ENCODE data around the gene MYLK. TPM values are rescaled to one million over a fixed set of nuclear protein-coding genes. Genes with fewer than 3 reads are reported as not detected.

The MYLK gene
- polyA plus RNA-seq, 3 donors = 0.35 to 1.3 (median 0.51) TPM

DNA sequence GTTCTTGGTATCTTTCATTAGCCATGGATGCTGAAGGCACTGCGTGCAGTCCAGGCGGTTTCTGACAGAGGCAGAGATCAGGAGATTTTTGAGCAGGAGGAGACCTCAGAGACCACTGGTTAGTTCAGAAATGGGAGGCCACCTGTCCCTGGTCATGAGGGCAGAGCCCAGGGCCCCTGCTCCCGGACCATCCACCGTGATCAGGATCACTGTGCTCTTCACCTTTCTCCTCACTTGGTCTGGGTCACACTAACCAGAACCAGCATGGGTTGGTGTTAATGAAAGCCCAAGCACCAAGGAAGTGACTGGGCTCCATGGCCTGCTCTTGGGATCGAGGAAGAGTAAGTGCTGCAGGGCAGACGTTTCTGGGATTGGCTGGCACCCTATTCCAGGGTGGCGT lies 257.3 kb downstream of the MYLK start:
- WGBS (ENCODE audit: insufficient coverage) = 89% methylated on average over 4 of the region's 7 CpGs
- no peaks in the 10 kb centered on the region for H3K9me3 ChIP-seq (replicated peaks in 1 of 2; ENCODE audit: control insufficient read depth in 1 of 2, insufficient read depth in 1 of 2, low read length in 2 of 2)
- H3K27ac Mint-ChIP-seq = no peak overlapping the region
- H3K27me3 ChIP-seq (ENCODE audit: control insufficient read depth in 2 of 2, insufficient read depth in 2 of 2, low read length in 2 of 2) = no peaks in the 10 kb centered on the region
- H3K4me3 Mint-ChIP-seq = no peak overlapping the region
- H3K4me1 ChIP-seq (ENCODE audit: control insufficient read depth in 1 of 2, insufficient read depth in 2 of 2, low read length in 2 of 2) = peaks cover 9 to 12% of the 10 kb centered on the region in 2 donors
- no peak overlapping the region for H3K9ac ChIP-seq (ENCODE audit: insufficient read depth, low read length, poor library complexity, severe bottlenecking)
- H3K36me3 Mint-ChIP-seq = peaks cover 0 to 6% of the 10 kb centered on the region in 2 donors
- H3K4me1 Mint-ChIP-seq = peaks cover 16% of the 10 kb centered on the region
- H3K9me3 Mint-ChIP-seq = peaks cover 0 to 4% (median 0%) of the 10 kb centered on the region in 7 donors
- DNase-seq = no peak
- no peaks in the 10 kb centered on the region for H4K20me1 ChIP-seq (ENCODE audit: insufficient read depth, low read length)
- no peak overlapping the region for H3K4me2 ChIP-seq (replicated peaks; ENCODE audit: extremely low read depth, low read length, poor library complexity, severe bottlenecking)
- no peak overlapping the region for H3K27ac ChIP-seq (ENCODE audit: low read depth in 1 of 2, low read length in 2 of 2)
- no peaks in the 10 kb centered on the region for H3K36me3 ChIP-seq (replicated peaks in 1 of 2; ENCODE audit: control insufficient read depth in 1 of 2, insufficient read depth in 2 of 2, low read length in 2 of 2)
- no peak overlapping the region for H3K4me3 ChIP-seq (replicated peaks in 1 of 3; ENCODE audit: low read depth in 2 of 3, low read length in 3 of 3)
- H2AFZ ChIP-seq (ENCODE audit: insufficient read depth, low read depth, low read length, poor library complexity, severe bottlenecking) = no peak overlapping the region
- intact Hi-C loops (cut with micrococcal nuclease) = no loop called here
- no peaks in the 10 kb centered on the region for H3K79me2 ChIP-seq (ENCODE audit: insufficient read depth, low read length)
- peaks cover 0 to 4% (median 3%) of the 10 kb centered on the region in 3 donors for H3K27me3 Mint-ChIP-seq (ENCODE audit: low read depth in 3 of 3)
- TF ChIP-seq CTCF (IDR thresholded peaks at IDR 0.05) = no peak

DNA sequence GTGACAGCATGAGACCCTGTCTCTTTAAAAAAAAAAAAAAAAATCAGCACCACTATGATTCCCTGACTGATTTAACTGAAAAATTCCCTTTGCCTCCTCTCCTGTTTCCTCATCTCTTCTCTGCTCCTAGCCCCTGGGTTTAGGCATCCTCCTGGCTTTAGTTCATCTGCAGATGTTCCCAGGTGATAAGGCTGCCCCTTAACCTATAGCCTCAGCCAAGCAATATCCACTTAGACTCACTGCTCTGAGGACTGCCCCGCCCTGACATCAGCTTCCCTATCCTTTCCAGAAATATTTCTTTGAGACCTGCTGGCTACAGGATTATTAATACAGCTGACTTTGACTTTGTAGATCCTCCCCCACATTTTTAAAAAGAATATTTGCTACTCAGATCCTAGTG lies 259.8 kb downstream of the MYLK start:
- no peaks in the 10 kb centered on the region for H3K36me3 Mint-ChIP-seq
- no peak for TF ChIP-seq CTCF (IDR thresholded peaks at IDR 0.05)
- no CpG with 5 or more reads among the region's 1 CpG for WGBS (ENCODE audit: insufficient coverage)
- Histone ChIP-seq H3K27ac (ENCODE audit: low read depth in 1 of 2, low read length in 2 of 2) (no peak overlapping the region), H3K36me3 (replicated peaks in 1 of 2; ENCODE audit: control insufficient read depth in 1 of 2, insufficient read depth in 2 of 2, low read length in 2 of 2) (no peaks in the 10 kb centered on the region), H3K79me2 (ENCODE audit: insufficient read depth, low read length) (no peaks in the 10 kb centered on the region), H3K9me3 (replicated peaks in 1 of 2; ENCODE audit: control insufficient read depth in 1 of 2, insufficient read depth in 1 of 2, low read length in 2 of 2) (no peaks in the 10 kb centered on the region), H3K4me3 (replicated peaks in 1 of 3; ENCODE audit: low read depth in 2 of 3, low read length in 3 of 3) (no peak overlapping the region), H3K4me2 (replicated peaks; ENCODE audit: extremely low read depth, low read length, poor library complexity, severe bottlenecking) (no peak overlapping the region), H2AFZ (ENCODE audit: insufficient read depth, low read depth, low read length, poor library complexity, severe bottlenecking) (no peak overlapping the region), H4K20me1 (ENCODE audit: insufficient read depth, low read length) (no peaks in the 10 kb centered on the region), H3K9ac (ENCODE audit: insufficient read depth, low read length, poor library complexity, severe bottlenecking) (no peak overlapping the region), H3K27me3 (ENCODE audit: control insufficient read depth in 2 of 2, insufficient read depth in 2 of 2, low read length in 2 of 2) (no peaks in the 10 kb centered on the region), H3K4me1 (ENCODE audit: control insufficient read depth in 1 of 2, insufficient read depth in 2 of 2, low read length in 2 of 2) (peaks cover 14 to 19% of the 10 kb centered on the region in 2 donors)
- H3K27ac Mint-ChIP-seq = no peak overlapping the region
- no peak for DNase-seq
- H3K4me1 Mint-ChIP-seq = peaks cover 25% of the 10 kb centered on the region
- H3K9me3 Mint-ChIP-seq = peaks cover 0 to 3% (median 0%) of the 10 kb centered on the region in 7 donors
- no peak overlapping the region for H3K4me3 Mint-ChIP-seq
- H3K27me3 Mint-ChIP-seq (ENCODE audit: low read depth in 3 of 3) = peaks cover 0 to 4% (median 3%) of the 10 kb centered on the region in 3 donors
- intact Hi-C loops (cut with micrococcal nuclease) = no loop called here

Data from CD14-positive monocyte (primary cell).